ENCODE measurements around the gene PTPRO.

GRCh38 chr12:15632708-15633107, 310.4 kb downstream of the PTPRO start:
- TF ChIP-seq CTCF (conservative IDR thresholded peaks at IDR 0.05) (no peak), ZFX (IDR thresholded peaks at IDR 0.05) (no peak)
